Measurements from ENCODE around the gene KLK4.

- TF ChIP-seq CTCF (IDR thresholded peaks at IDR 0.05), result no peak
- TF ChIP-seq POLR2A (IDR thresholded peaks at IDR 0.05), result no peak
Observed at GRCh38 chr19:50890422-50891252, 20.6 kb downstream of the KLK4 start.
